Measurements from ENCODE around the gene CLSTN3.

CLSTN3 gene

GRCh38 chr12:7129872-7130691, at the start of gene CLSTN3:
Gene CLSTN3 (plus strand): TSS chr12:7130371. CDS start chr12:7130649, 278 bp downstream.
- Histone ChIP-seq H3K9me3 (no peaks in the 10 kb centered on the region), H3K27me3 (no peaks in the 10 kb centered on the region), H3K4me3 (peak within 1 kb of the TSS; percentile 57), H3K36me3 (peaks cover 0 to 11% (median 0%) of the 10 kb centered on the region in 3 donors), H3K27ac (peak within 1 kb of the TSS; percentile 76 to 77), H3K4me1 (peaks cover 0 to 27% (median 19%) of the 10 kb centered on the region in 4 donors)
- intact Hi-C loops (cut with DNase I; ENCODE audit: low total_unique reads) = no loop called here
- peak; percentile 70 to 89 for DNase-seq
- TF ChIP-seq, protein P1, sequence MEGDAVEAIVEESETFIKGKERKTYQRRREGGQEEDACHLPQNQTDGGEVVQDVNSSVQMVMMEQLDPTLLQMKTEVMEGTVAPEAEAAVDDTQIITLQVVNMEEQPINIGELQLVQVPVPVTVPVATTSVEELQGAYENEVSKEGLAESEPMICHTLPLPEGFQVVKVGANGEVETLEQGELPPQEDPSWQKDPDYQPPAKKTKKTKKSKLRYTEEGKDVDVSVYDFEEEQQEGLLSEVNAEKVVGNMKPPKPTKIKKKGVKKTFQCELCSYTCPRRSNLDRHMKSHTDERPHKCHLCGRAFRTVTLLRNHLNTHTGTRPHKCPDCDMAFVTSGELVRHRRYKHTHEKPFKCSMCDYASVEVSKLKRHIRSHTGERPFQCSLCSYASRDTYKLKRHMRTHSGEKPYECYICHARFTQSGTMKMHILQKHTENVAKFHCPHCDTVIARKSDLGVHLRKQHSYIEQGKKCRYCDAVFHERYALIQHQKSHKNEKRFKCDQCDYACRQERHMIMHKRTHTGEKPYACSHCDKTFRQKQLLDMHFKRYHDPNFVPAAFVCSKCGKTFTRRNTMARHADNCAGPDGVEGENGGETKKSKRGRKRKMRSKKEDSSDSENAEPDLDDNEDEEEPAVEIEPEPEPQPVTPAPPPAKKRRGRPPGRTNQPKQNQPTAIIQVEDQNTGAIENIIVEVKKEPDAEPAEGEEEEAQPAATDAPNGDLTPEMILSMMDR (IDR thresholded peaks at IDR 0.05) = no peak

GRCh38 chr12:7081037-7081436, 49.1 kb upstream of the CLSTN3 start:
- no peak for DNase-seq
- Histone ChIP-seq H3K9me3 (no peaks in the 10 kb centered on the region), H3K36me3 (peaks cover 44 to 48% (median 46%) of the 10 kb centered on the region in 3 donors), H3K4me3 (no peak overlapping the region), H3K27ac (peak overlapping the region; percentile 52 to 82), H3K27me3 (no peaks in the 10 kb centered on the region), H3K4me1 (peaks cover 0 to 25% (median 13%) of the 10 kb centered on the region in 4 donors)
- TF ChIP-seq, protein P1 (IDR thresholded peaks at IDR 0.05) = no peak
- intact Hi-C loops (cut with DNase I; ENCODE audit: low total_unique reads) = no loop called here

DNA sequence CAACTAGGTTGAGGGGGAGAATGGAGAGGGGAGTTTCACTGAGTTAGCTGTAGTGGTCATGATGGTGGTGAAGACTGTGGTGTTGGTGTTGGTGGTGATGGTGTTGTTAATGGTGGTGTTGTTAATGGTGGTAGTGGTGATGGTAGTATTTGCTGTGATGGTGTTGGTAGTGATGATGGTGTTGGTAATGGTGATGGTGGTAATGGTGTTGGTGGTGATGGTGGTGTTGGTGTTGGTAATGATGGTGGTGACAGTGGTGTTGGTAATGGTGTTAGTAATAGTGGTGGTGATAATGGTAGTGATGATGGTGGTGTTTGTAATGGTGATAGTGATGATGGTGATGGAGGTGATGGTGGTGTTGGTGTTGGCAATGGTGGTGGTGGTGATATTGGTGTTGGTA, 47.0 kb upstream of the CLSTN3 start:
- peaks cover 0 to 25% (median 13%) of the 10 kb centered on the region in 4 donors for H3K4me1 ChIP-seq
- H3K27ac ChIP-seq = no peak overlapping the region

GRCh38 chr12:7089196-7089871, 40.8 kb upstream of the CLSTN3 start:
- TF ChIP-seq, protein P1 (IDR thresholded peaks at IDR 0.05) = no peak
- H3K4me1 ChIP-seq = peaks cover 0 to 47% (median 38%) of the 10 kb centered on the region in 4 donors
- intact Hi-C loops (cut with DNase I; ENCODE audit: low total_unique reads) = no loop called here
- peaks cover 50 to 57% (median 53%) of the 10 kb centered on the region in 3 donors for H3K36me3 ChIP-seq
- no peak for DNase-seq
- no peaks in the 10 kb centered on the region for H3K9me3 ChIP-seq
- peak overlapping the region; percentile 78 to 87 for H3K27ac ChIP-seq
- no peaks in the 10 kb centered on the region for H3K27me3 ChIP-seq
- H3K4me3 ChIP-seq = peak overlapping the region in 1 of 2 donors; percentile 57

More for the DNA sequence above, 47.0 kb upstream of the CLSTN3 start:
- TF ChIP-seq, protein P1 (IDR thresholded peaks at IDR 0.05) = no peak
- no peaks in the 10 kb centered on the region for H3K9me3 ChIP-seq
- DNase-seq = no peak
- intact Hi-C loops (cut with DNase I; ENCODE audit: low total_unique reads) = no loop called here
- no peak overlapping the region for H3K4me3 ChIP-seq
- H3K36me3 ChIP-seq = peaks cover 58 to 68% (median 64%) of the 10 kb centered on the region in 3 donors
- H3K27me3 ChIP-seq = no peaks in the 10 kb centered on the region

DNA sequence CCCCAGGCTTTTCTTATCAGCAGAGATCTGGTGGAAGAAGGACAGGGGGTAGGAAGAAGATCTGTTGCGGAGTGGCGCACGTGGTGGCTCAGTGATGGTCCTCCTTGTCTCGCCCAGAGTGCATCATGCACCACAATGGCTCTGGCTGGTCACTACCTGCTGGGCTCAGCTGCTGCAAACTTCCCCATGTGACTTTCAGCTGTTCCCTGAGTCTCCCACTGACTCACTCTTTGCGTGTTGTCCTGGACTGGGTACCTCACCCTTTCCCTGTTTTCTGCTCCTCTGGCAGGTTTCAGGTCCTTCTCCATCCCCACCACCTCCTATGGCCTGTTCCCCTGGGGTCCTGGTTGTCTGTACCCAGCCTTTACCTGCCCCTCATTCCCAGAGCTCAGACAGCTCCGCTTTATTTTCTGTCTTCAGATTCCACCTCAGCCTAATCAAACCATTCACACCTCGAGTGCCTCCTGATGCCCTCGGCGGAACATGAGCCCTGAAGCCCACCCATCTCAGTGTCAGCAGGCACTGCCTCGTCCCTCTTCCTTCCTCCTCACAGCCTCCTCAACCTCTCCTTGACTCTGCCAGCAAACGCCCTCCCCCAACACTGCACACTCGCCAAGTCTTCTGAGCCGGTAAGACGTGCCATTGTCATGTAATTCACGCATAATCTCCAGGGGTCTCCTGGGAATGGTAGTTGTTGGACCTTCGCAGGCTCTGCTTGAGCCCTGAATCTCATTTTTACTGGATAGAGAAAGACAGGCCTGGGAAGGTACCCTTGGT, 39.8 kb upstream of the CLSTN3 start:
- intact Hi-C loops (cut with DNase I; ENCODE audit: low total_unique reads) = loop anchor here (5.0 kb wide), 1 partner anchor 887 kb away; no protein-coding TSS in a partner anchor
- Histone ChIP-seq H3K36me3 (peaks cover 40 to 48% (median 44%) of the 10 kb centered on the region in 3 donors), H3K4me3 (peak overlapping the region; percentile 57), H3K27me3 (no peaks in the 10 kb centered on the region), H3K4me1 (peaks cover 0 to 47% (median 38%) of the 10 kb centered on the region in 4 donors), H3K9me3 (no peaks in the 10 kb centered on the region), H3K27ac (peak overlapping the region; percentile 78 to 87)
- no peak for DNase-seq
- TF ChIP-seq, protein P1 (IDR thresholded peaks at IDR 0.05) = no peak

All from tibial artery (tissue), 4 donors.